ENCODE results near the gene DES. TPM values are rescaled to one million over a fixed set of nuclear protein-coding genes. Genes with fewer than 3 reads are reported as not detected.

Gene DES
- total and polyA plus RNA-seq, 2 donors (not counting 3 experiments of a cell fraction or from before 2014, with no cell fraction given), result not detected

DNA sequence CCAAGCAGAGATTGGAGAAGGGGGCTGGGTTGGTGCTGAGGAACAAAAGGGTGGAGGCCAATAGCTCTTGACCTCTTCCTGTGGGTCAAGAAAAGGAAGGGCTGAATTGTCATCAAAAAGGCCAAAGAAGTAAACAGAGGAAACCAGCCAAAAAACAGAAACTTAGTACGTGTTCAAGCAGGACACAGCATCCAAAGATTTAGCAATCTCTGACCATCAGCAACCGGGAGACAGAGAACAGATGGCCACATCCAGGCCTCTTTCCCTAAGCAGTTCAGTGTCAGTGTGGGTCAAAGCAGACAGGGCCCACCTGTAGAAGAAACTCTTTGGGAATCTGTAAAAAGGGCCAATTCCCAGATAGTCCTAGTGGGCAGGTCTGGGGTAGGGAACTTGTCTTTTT lies 33.3 kb upstream of the DES start:
- H4K20me1 ChIP-seq (replicated peaks; ENCODE audit: control insufficient read depth, extremely low read depth, insufficient read depth, low read length), result no peaks in the 10 kb centered on the region
- H2AFZ ChIP-seq (ENCODE audit: low read depth, low read length), result no peak overlapping the region
- no peaks in the 10 kb centered on the region for H3K9me1 ChIP-seq (replicated peaks; ENCODE audit: control insufficient read depth, extremely low read depth, insufficient read depth, low read length)
- POLR2A ChIA-PET, result no interaction called here
- no peaks in the 10 kb centered on the region for H3K79me2 ChIP-seq (ENCODE audit: control insufficient read depth, insufficient read depth, low read length)
- peaks cover 9% of the 10 kb centered on the region for H3K4me1 ChIP-seq (ENCODE audit: control insufficient read depth, extremely low read depth, insufficient read depth, low read length)
- TF ChIP-seq, protein P1, sequence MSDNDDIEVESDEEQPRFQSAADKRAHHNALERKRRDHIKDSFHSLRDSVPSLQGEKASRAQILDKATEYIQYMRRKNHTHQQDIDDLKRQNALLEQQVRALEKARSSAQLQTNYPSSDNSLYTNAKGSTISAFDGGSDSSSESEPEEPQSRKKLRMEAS (IDR thresholded peaks at IDR 0.05; ENCODE audit: insufficient read depth, insufficient read length), result no peak
- TF ChIP-seq POLR2A (IDR thresholded peaks at IDR 0.05; ENCODE audit: low read depth, low read length), result no peak
- TF ChIP-seq POLR2AphosphoS5 (IDR thresholded peaks at IDR 0.05; ENCODE audit: insufficient read depth, low read depth, low read length), result no peak
- TF ChIP-seq, protein P2, sequence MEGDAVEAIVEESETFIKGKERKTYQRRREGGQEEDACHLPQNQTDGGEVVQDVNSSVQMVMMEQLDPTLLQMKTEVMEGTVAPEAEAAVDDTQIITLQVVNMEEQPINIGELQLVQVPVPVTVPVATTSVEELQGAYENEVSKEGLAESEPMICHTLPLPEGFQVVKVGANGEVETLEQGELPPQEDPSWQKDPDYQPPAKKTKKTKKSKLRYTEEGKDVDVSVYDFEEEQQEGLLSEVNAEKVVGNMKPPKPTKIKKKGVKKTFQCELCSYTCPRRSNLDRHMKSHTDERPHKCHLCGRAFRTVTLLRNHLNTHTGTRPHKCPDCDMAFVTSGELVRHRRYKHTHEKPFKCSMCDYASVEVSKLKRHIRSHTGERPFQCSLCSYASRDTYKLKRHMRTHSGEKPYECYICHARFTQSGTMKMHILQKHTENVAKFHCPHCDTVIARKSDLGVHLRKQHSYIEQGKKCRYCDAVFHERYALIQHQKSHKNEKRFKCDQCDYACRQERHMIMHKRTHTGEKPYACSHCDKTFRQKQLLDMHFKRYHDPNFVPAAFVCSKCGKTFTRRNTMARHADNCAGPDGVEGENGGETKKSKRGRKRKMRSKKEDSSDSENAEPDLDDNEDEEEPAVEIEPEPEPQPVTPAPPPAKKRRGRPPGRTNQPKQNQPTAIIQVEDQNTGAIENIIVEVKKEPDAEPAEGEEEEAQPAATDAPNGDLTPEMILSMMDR (IDR thresholded peaks at IDR 0.05; ENCODE audit: extremely low read depth in 1 of 2, insufficient read depth in 1 of 2, low read depth in 1 of 2, low read length in 2 of 2), result no peak
- TF ChIP-seq MYC (IDR thresholded peaks at IDR 0.05; ENCODE audit: low read depth, low read length), result no peak
- TF ChIP-seq EZH2 (IDR thresholded peaks at IDR 0.05; ENCODE audit: borderline replicate concordance, low read depth, low read length, severe bottlenecking), result no peak
- TF ChIP-seq GATA2 (IDR thresholded peaks at IDR 0.05; ENCODE audit: insufficient read depth, insufficient read length, low read depth, low read length), result no peak
- no peak for TF ChIP-seq JUN (IDR thresholded peaks at IDR 0.05; ENCODE audit: borderline replicate concordance, insufficient read depth, insufficient read length, low read depth)
- no peak for TF ChIP-seq FOS (IDR thresholded peaks at IDR 0.05; ENCODE audit: borderline replicate concordance, insufficient read depth, low read length)
- peaks cover 0 to 36% of the 10 kb centered on the region in 2 experiments for H3K36me3 ChIP-seq (ENCODE audit: control insufficient read depth in 2 of 2, extremely low read depth in 1 of 2, insufficient read depth in 2 of 2, low read length in 2 of 2)
- dilution Hi-C loops (cut with MboI; ENCODE audit: extremely low pct_ligation_motif_present, low sequenced_read_pairs) (no loop called here), intact Hi-C loops (cut with micrococcal nuclease) (loop anchor here (5.0 to 10.0 kb wide), 3 partner anchors 88 to 820 kb away; partner anchors contain the start of genes CNOT9, DNAJB2 and USP37)
- H3K27ac ChIP-seq (ENCODE audit: insufficient read depth, low read depth, low read length), result no peak overlapping the region
- FAIRE-seq (no peak), DNase-seq (ENCODE audit: low read depth, low spot score) (no peak)
- peaks cover 0 to 1% of the 10 kb centered on the region in 2 experiments for H3K27me3 ChIP-seq (ENCODE audit: control insufficient read depth in 2 of 2, insufficient read depth in 2 of 2, low read length in 2 of 2)
- no peak overlapping the region for H3K4me2 ChIP-seq (ENCODE audit: insufficient read depth, low read length)
- H3K9ac ChIP-seq (replicated peaks; ENCODE audit: extremely low read depth, insufficient read depth, low read length), result no peak overlapping the region
- no peaks in the 10 kb centered on the region for H3K9me3 ChIP-seq (replicated peaks; ENCODE audit: control insufficient read depth, insufficient read depth, low read length)
- no TSS peak for BruUV-seq (replicated peaks)
- H3K4me3 ChIP-seq (replicated peaks in 1 of 3; ENCODE audit: insufficient read depth in 1 of 3, low read depth in 1 of 3, low read length in 3 of 3), result no peak overlapping the region
- CTCF ChIA-PET, result no interaction called here
